22Rv1 (cell line): ENCODE results near the gene USP9Y.
A peak's percentile ranks its signal among the peaks of the same experiment; 100 is the strongest.

ENCODE experiments used
- H3K27ac ChIP-seq: fragments of 450-650 bp; 2 replicates; pipeline ENCODE4 v1.5.1; 2017
- CTCF ChIP-seq: fragments of 450-650 bp; IDR thresholded peaks from 2 replicates; pipeline ENCODE4 v1.5.1; 2017; ENCODE audit warnings: mild to moderate bottlenecking
- ZFX ChIP-seq: fragments of 450-650 bp; IDR thresholded peaks from 2 replicates; pipeline ENCODE4 v1.6.1; 2017; ENCODE audit warnings: antibody characterized with exemption, borderline replicate concordance

USP9Y gene

GRCh38 chrY:12701181-12701695 lies at the start of gene USP9Y:
TSS of gene USP9Y (plus strand) at chrY:12701231. CDS start at chrY:12709448, 8,217 bp downstream.
- TF ChIP-seq CTCF: no peak
- TF ChIP-seq ZFX: no peak
- no peak within 1 kb of the TSS for H3K27ac ChIP-seq

- H3K27ac ChIP-seq: no peak overlapping the region
- no peak for TF ChIP-seq CTCF
- no peak for TF ChIP-seq ZFX
Observed at GRCh38 chrY:12651621-12652036, 49.4 kb upstream of the USP9Y start.

GRCh38 chrY:12661745-12662681 lies 39.0 kb upstream of the USP9Y start:
- TF ChIP-seq ZFX (no peak), CTCF (no peak)
- H3K27ac ChIP-seq: peak overlapping the region; percentile 83

GRCh38 chrY:12662745-12663591 lies 38.1 kb upstream of the USP9Y start:
- TF ChIP-seq CTCF: no peak
- TF ChIP-seq ZFX: no peak
- H3K27ac ChIP-seq: peak overlapping the region; percentile 83

- H3K27ac ChIP-seq: peak overlapping the region; percentile 83
Observed at GRCh38 chrY:12663845-12664244, 37.2 kb upstream of the USP9Y start.

- TF ChIP-seq ZFX (no peak), CTCF (no peak)
Observed at GRCh38 chrY:12678111-12678510, 22.9 kb upstream of the USP9Y start.

GRCh38 chrY:12681535-12681934 lies 19.5 kb upstream of the USP9Y start:
- TF ChIP-seq CTCF (no peak), ZFX (no peak)
- H3K27ac ChIP-seq: no peak overlapping the region

More at GRCh38 chrY:12678111-12678510, 22.9 kb upstream of the USP9Y start:
- H3K27ac ChIP-seq: no peak overlapping the region
